GM20431 (cell line): ENCODE results near the gene HOXD9.

ENCODE experiments used
- in situ Hi-C: fragments of 300-500 bp; cut with MseI, MboI; formaldehyde crosslinking; loops from one replicate; pipeline ENCODE4 v1.15.0; 2020; ENCODE audit warnings: low sequenced_read_pairs; ENCODE audit not compliant: unreplicated experiment

HOXD9 gene

DNA sequence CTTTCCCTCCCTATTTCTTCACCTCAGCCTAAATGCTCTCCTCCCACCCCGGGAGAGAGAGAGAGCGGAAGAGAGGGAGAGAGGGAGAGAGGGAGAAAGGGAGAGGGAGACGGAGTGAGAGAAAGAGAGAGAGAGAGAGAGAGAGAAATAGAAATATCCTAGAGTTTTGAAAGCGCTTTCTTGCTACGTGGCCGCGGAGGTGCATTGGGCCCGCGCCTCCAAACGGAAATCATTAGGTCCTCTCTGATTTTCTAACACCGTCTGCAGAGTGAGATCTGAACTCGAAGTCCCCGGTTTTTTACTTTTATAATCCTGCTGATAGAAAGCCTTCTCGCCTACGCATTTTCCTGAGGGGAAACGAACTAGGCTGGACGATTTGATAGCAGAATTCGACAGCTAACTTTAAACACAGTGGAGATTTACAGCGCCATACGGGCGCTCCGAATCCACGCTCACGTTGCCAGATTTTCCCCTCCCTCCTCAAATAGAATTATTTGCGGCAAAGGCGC, 37.9 kb upstream of the HOXD9 start:
- in situ Hi-C loops = loop anchor here (25.0 kb wide), 2 partner anchors 397 to 672 kb away; no protein-coding TSS in a partner anchor

DNA sequence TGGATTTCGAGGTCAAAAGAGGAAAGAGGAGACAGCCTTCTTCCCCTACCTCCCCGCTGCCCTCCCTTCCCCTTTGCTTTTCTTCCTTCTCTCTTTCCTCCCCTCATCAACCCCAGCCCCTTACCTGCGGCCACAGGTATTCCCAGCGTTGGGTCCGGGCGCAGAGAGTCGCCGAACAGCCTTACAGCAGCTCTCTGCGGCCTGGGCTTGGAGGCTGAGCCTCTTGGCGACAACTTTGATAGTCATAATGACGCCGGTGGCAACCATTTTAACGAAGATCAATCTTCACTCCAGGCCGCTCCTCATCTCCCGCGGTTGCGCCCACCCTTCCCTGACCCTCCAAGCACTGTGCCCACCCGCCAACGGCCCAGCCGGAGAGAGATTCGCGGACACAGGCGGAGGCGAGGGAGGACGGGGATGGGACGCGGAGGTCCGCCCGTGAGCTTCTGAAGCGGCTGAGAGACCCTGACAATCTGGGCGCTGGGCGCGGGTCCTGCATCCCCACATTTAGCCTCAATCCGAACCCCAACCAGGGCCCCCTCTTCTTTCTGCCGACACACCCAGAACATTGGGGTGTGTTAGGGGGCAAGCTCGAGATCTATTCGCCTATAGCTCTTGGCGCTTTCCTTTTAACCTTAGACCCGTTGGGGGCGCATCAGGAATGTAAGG, 37.3 kb upstream of the HOXD9 start:
- in situ Hi-C loops = loop anchor here (25.0 kb wide), 2 partner anchors 398 to 673 kb away; no protein-coding TSS in a partner anchor

DNA sequence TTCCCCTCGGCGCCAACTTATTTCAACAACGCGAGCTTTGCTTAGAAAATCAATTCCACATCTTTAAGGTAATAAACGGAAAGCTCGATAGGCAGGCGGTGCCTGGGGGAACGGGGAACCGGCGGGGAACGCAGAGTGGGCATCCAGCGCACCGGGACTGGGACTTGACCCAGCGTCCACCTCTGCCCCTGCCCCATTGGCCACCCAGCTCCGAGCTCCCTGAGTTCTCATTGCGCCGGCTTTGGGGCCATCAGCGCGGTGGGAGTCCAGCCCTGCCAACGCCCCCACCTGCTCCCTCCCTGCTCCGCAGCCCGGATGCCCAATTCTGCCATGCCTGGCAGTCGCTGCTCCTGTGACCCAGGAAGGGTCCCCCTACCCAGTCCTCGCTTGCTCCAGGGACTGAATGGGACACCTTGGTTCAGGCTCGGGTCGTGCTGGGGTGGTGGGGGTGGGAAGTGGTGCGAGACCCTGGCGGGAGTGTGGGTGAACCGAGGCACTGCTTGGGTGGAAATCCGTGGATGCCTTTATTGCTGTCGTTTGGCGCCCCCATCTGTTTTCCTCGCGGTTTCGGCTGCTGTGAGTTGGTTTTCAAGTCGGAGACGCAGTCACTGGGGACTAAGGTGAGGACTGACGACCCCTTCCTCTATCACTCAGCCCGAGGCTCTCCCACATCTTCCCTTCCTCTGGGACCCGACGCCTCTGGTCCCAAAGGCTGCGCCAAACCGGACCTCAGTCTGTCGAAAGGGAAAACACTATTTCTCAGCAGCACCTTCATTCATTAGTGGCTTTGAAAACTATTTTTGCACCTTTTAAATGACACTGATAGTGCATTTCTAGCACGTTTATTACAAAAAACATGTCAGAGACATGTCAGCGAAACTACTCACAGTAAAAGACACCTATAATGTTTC, 36.4 kb upstream of the HOXD9 start:
- in situ Hi-C loops = loop anchor here (25.0 kb wide), 2 partner anchors 399 to 674 kb away; no protein-coding TSS in a partner anchor

DNA sequence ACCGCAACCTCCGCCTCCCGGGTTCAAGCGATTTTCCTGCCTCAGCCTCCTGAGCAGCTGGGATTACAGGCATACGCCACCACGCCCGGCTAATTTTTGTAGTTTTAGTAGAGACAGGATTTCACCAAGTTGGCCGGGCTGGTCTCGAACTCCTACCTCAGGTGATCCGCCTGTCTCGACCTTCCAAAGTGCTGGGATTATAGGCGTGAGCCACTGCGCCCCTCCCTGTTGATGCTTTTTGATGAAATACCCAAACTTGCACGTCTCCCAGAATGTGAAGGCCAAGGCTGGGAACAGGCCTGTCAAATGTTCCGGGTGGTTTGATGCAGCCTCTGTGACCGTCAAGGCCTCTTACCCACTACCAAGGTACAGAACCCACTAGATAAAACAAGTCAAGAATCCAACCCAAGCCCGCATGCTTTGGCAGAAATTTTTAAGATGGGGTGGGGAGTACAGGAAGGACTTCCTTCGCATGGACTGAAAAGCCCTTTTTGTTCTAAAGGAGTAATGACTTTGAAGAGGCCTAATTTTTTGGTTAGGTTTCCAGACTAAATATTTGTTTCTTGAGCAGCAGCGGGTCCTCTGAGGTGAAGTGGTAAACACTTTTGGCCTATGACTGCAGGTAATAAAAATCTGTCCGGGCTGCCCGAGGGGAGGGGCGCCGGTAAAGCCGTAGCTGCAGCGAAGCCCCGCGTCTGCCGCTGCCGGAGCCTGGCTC, 35.0 kb upstream of the HOXD9 start:
- in situ Hi-C loops = loop anchor here (25.0 kb wide), 2 partner anchors 400 to 675 kb away; no protein-coding TSS in a partner anchor

DNA sequence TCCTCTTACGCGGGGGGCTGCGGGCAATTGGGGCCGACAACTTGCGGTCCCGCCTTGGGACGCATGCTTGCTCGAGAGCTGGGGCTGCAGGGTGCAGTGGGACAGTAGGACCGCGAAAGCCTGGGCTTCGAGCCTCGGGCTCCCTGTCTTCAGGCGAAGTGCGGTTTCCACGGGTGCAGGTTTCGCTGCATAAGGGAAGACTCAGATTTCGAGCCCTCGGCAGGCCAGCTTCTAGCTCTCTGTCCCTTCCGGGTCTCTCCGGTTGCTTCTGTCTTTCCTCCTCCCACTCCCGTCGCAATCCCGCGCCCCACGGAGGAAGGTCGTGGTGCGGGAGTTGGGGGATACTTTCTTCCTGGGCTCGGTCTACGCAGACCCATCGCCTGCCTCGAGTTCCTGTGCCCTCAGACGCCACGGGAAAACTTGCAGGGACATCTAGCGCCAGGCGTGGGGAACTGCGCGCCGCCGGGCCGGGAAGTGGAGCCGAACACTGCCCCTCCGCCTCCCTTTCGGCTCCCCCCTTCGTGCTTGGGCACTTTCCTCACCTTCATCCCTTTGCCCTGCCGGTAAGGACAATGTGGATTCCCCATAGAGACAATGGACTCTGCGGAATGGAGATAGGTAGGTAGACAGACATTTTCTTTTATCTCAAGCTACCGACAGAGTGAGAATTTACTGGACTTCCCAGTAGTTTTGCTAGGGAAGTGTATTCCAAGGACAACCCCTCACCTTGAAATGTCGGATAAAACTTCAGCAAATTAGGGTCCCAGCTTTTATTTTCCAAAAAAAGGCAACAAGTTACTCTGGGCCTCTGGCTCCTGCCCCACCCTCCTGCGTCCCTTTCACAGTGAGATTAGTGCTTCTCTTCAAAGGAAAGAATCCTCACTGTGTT, 34.2 kb upstream of the HOXD9 start:
- in situ Hi-C loops = loop anchor here (25.0 kb wide), 2 partner anchors 401 to 676 kb away; no protein-coding TSS in a partner anchor

DNA sequence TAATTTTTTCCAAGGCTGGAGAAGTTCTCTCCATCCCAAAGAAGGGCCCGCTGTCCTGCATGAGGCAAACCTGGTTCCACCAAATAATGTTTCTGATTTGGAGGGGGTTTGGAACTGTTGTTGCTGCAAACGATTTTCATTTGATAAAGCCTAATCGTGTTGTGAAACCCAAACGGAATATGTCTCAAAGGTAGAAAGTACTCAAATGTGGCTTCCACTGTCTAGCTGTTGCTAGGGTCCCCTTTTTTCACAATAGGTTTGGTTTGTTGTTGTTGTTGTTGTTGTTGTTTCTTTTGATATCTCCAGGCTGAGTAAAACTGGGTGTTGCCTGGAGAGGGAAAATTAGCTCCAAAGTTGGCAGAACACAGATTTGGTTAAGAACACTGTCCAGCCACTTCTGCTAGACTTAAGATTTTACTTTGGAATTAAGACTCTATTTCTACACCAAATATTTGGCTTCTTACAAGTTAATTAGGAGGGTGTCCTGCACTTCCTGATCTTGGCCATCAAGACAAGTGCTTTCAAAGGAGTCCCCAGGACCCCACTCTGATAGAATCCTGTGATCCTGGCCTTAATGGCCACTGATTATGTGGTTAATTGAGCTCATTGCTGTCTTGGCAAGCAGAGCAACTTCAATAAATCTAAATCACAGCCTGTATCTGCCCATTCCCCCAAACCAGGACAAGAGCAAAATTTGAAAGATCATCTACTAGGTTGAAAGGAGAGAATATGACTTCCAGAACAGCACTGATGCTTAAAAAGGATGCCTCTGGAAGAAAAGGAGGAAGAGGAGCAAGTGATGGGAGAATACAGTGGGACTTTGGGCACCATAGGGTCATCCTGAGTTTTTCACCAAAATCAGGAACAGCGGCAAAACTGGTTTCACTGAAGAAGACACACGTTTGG, 33.3 kb upstream of the HOXD9 start:
- in situ Hi-C loops = loop anchor here (25.0 kb wide), 2 partner anchors 402 to 677 kb away; no protein-coding TSS in a partner anchor

DNA sequence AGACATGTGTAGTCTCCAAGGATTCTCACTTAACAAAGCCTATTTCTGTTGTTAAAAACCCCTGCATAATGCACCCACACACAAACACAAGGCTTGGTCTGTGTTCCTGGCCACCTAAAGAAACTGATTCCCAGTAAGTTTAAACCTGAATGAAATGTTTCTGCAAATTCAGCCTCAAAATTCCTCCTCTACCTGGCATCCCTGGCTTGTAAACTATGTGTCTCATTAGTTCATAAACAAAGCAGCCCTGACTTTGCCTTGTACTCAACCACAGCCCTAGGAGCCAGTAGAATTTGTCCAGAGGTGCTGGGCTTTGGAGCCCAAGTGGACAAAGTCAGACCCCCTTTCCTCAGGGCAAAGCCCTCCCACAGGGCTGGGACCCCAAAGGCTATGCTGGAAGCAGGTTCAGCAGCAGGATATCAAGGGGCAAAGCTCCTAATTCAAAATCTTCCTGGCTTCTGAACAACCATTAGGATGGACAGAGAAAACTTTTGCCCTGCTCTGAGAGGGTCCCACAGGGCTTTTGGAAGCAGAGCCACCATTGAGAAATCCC, 32.6 kb upstream of the HOXD9 start:
- in situ Hi-C loops = loop anchor here (25.0 kb wide), 2 partner anchors 403 to 678 kb away; no protein-coding TSS in a partner anchor

DNA sequence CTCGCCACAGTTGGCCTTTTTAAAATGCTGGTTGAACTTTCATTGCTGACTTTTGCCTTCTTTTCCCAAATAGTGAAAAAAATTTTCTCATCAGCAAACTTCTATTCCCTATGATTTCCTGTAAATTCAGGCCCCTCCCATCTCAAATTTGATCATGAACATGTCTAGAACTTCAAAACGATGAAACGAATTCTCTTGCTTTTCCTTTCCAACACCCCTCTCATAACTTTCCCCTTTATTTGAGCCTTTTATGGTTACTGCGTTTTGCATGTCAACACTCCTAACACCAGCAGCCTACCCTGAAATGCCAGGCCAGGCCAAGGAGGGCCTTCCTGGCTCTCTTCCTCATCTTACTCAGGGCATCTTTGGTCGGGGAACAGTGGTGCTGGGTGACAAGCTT, 31.7 kb upstream of the HOXD9 start:
- in situ Hi-C loops = loop anchor here (25.0 kb wide), 2 partner anchors 404 to 679 kb away; no protein-coding TSS in a partner anchor

DNA sequence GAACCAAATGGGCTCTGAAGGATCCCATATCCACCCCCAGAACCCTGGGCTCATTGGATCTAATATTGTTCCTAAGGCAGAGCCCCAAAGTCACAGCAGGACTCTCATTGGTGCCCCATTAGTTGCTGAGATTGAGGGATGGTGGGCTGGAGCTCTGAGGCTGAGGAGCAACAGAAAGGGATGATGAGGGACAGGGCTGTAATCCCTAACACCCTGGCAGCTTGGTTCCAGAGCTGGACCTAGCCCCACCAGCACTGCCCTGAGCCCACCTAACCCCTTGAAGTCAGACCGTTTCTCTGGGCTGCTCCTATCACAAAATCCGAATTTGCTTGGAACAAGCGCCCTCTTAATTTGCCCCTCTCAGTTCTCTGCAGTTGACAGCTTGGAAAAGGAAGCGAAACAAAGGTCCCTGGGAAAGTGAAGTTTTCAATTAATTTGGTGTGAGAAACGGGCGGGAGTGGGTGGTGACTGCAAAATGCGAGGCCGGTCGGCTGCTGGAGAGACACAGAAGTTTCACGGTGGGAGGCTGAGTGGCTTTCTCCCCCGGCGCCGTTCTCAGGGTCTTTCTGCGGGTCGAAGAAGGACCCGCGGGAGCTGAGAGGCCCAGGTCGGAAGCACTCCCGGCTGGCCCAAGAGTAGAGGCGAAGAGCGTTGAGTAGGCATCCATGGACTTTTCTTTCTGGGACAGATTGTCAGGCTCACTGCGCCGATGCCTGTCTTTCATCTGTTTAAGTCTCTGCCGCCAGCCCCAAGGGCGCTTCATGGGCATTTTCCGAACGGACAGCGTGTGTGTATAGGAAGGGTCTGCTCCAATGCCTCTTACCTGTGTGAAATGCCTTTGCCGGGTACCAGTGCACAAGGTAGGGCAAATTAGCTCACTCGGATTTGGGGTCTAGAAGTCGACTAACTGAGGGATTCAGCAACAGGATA, 30.9 kb upstream of the HOXD9 start:
- in situ Hi-C loops = loop anchor here (25.0 kb wide), 2 partner anchors 404 to 679 kb away; no protein-coding TSS in a partner anchor

DNA sequence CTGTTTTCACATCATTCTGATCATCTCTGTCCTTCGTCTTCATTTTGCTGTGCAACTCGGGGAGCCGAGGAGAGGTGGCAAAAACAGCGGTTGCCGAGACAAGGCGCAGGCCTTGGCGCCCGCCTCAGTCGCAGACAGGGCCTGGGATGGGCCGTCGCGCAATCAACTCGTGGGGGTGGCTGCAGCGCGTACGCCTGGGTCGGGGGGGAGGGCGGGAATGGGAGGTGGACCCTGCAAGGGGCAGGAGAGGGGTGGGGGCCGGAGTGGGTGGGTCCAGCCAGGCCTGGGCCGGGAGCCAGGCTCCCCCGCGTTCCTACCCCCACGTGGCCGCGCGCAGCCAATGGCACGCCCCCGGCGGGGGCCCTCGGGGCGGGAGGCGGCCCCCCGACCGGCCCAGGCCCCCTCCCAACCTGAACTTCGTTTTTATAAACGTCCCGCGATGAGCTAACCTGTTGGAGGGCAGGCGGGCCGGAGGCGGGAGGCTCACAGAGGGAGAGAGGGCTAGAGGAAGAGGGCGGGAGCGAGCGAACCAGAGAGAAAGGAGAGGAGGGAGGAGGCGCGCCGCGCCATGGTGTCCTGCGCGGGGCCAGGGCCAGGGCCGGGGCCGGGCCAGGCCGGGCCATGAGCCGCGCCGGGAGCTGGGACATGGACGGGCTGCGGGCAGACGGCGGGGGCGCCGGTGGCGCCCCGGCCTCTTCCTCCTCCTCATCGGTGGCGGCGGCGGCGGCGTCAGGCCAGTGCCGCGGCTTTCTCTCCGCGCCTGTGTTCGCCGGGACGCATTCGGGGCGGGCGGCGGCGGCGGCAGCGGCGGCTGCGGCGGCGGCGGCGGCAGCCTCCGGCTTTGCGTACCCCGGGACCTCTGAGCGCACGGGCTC, 30.0 kb upstream of the HOXD9 start, which contains the start of gene HOXD13:
Gene HOXD13, plus strand, starts transcription at position 452 of the 875 bp plus-strand sequence. Its CDS starts 170 bp downstream, at position 622.
- in situ Hi-C loops = loop anchor here (25.0 kb wide), 2 partner anchors 405 to 680 kb away; no protein-coding TSS in a partner anchor

DNA sequence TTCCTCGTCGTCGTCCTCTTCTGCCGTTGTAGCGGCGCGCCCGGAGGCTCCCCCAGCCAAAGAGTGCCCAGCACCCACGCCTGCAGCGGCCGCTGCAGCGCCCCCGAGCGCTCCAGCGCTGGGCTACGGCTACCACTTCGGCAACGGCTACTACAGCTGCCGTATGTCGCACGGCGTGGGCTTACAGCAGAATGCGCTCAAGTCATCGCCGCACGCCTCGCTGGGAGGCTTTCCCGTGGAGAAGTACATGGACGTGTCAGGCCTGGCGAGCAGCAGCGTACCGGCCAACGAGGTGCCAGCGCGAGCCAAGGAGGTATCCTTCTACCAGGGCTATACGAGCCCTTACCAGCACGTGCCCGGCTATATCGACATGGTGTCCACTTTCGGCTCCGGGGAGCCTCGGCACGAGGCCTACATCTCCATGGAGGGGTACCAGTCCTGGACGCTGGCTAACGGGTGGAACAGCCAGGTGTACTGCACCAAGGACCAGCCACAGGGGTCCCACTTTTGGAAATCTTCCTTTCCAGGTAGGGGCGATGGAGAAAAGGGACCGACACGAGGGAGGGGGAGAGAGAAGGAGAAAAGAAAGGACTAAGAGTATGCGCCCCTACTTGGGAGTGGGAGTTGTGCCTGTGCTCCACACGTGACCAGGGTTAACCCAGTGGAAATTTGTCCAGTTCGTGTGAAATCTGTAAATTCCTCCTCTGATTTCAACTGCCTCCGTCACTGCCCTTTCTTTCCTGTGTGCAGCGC, 29.2 kb upstream of the HOXD9 start:
- in situ Hi-C loops = loop anchor here (25.0 kb wide), 2 partner anchors 406 to 681 kb away; no protein-coding TSS in a partner anchor

DNA sequence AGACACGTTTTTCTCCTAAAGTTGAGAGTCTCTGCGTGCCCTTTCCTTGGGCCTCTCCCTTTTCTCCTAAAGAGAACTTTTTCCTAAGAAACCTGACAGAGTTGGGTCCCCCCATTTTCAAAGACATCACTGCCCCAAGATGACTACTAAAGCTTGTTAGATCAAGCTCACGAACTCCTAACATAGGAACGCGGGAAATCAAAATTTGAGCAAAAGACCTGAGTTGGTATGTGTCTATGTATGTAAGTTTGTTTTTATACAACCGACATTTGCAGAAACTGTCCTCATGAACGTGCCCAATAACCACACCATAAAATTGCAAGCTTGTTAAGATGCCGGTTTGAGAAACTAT, 28.6 kb upstream of the HOXD9 start:
- in situ Hi-C loops = loop anchor here (25.0 kb wide), 2 partner anchors 407 to 682 kb away; no protein-coding TSS in a partner anchor

DNA sequence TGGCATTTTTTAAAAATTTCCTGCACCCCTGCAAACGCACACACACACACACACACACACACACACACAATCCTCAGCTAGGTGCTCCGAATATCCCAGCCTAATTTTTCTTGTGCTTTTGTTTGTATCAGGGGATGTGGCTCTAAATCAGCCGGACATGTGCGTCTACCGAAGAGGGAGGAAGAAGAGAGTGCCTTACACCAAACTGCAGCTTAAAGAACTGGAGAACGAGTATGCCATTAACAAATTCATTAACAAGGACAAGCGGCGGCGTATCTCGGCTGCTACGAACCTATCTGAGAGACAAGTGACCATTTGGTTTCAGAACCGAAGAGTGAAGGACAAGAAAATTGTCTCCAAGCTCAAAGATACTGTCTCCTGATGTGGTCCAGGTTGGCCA, 28.2 kb upstream of the HOXD9 start:
- in situ Hi-C loops = loop anchor here (25.0 kb wide), 2 partner anchors 407 to 682 kb away; no protein-coding TSS in a partner anchor

DNA sequence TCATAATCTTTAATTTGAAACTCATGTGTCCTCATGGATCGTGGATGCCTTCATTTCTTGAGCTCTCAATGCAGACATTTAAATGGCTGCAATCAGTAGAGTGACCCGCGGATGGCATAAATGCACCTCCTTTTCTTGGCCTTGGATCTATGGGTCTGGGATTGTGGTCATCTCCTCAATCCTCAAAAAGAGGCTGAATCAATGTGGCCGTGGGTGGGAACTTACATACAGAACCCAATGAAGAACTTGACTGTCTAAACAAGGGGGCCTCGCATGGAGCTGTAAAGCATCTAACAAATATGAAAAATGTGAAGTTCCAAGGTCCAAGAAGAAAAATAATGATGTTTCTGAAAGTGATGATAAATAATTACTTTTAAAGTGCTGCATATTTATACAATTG, 27.1 kb upstream of the HOXD9 start:
- in situ Hi-C loops = loop anchor here (25.0 kb wide), 2 partner anchors 408 to 683 kb away; no protein-coding TSS in a partner anchor
